ENCODE measurements around the gene RAB19.

The RAB19 gene

GRCh38 chr7:140433396-140433795 is 29.5 kb downstream of the RAB19 start:
- POLR2A ChIA-PET, result no interaction called here
- H3K4me3 ChIP-seq (ENCODE audit: low read depth, low read length), result no peak overlapping the region
- no peak for DNase-seq (ENCODE audit: low read depth, low spot score)
- no peak for TF ChIP-seq CTCF (IDR thresholded peaks at IDR 0.05; ENCODE audit: insufficient read depth, low read length, missing control alignments)
- CTCF ChIA-PET, result no interaction called here

GRCh38 chr7:140435252-140435895 is 31.5 kb downstream of the RAB19 start:
- POLR2A ChIA-PET, result no interaction called here

GRCh38 chr7:140439359-140439758 is 35.5 kb downstream of the RAB19 start:
- ChIA-PET POLR2A (no interaction called here), CTCF (interaction anchor here (1.0 to 1.3 kb wide), 2 partner anchors 10 to 36 kb away, joined by 3 read pairs; no protein-coding TSS in a partner anchor)
- no peak for DNase-seq (ENCODE audit: low read depth, low spot score)
- H3K4me3 ChIP-seq (ENCODE audit: low read depth, low read length), result no peak overlapping the region
- TF ChIP-seq CTCF (IDR thresholded peaks at IDR 0.05; ENCODE audit: insufficient read depth, low read length, missing control alignments), result no peak

More at GRCh38 chr7:140435252-140435895, 31.5 kb downstream of the RAB19 start:
- TF ChIP-seq CTCF (IDR thresholded peaks at IDR 0.05; ENCODE audit: insufficient read depth, low read length, missing control alignments), result no peak
- CTCF ChIA-PET, result interaction anchor here (0.9 kb wide), 1 partner anchor 9 kb away, joined by 4 read pairs; no protein-coding TSS in a partner anchor
- no peak for DNase-seq (ENCODE audit: low read depth, low spot score)
- no peak overlapping the region for H3K4me3 ChIP-seq (ENCODE audit: low read depth, low read length)

- CTCF ChIA-PET, result no interaction called here
These were observed 36.7 kb downstream of the RAB19 start for GRCh38 chr7:140440593-140440992.

GRCh38 chr7:140441519-140441918 is 37.7 kb downstream of the RAB19 start:
- ChIA-PET POLR2A (no interaction called here), CTCF (no interaction called here)
- DNase-seq (ENCODE audit: low read depth, low spot score), result no peak
- TF ChIP-seq CTCF (IDR thresholded peaks at IDR 0.05; ENCODE audit: insufficient read depth, low read length, missing control alignments), result no peak
- H3K4me3 ChIP-seq (ENCODE audit: low read depth, low read length), result no peak overlapping the region

More at GRCh38 chr7:140440593-140440992, 36.7 kb downstream of the RAB19 start:
- POLR2A ChIA-PET, result no interaction called here
- no peak for TF ChIP-seq CTCF (IDR thresholded peaks at IDR 0.05; ENCODE audit: insufficient read depth, low read length, missing control alignments)
- no peak overlapping the region for H3K4me3 ChIP-seq (ENCODE audit: low read depth, low read length)
- no peak for DNase-seq (ENCODE audit: low read depth, low spot score)

GRCh38 chr7:140446467-140446866 is 42.6 kb downstream of the RAB19 start:
- H3K4me3 ChIP-seq (ENCODE audit: low read depth, low read length), result no peak overlapping the region
- POLR2A ChIA-PET, result no interaction called here
- TF ChIP-seq CTCF (IDR thresholded peaks at IDR 0.05; ENCODE audit: insufficient read depth, low read length, missing control alignments), result no peak
- CTCF ChIA-PET, result no interaction called here
- DNase-seq (ENCODE audit: low read depth, low spot score), result no peak
